ENCODE data around the gene ANKRD28.

DNA sequence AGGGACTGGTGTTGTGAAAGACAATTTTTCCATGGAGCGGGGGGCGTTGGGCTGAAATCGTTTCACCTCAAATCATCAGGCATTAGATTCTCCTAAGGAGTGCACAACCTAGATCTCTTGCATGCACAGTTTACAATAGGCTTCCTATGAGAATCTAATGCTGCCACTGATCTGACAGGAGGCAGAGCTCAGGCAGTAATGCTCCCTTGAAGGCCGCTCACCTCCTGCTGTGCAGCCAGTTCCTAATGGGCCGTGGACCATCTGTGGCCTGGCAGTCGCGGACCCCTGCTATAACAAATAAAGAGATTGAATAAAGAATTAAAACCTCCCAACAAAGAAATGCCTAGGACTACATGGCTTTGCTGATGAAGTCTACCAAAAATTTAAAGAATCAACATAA, 25.3 kb upstream of the ANKRD28 start:
- TF ChIP-seq CEBPB (IDR thresholded peaks at IDR 0.05; ENCODE audit: low read depth, low read length) (no peak), RFX5 (IDR thresholded peaks at IDR 0.05; ENCODE audit: borderline replicate concordance, low read depth, low read length) (no peak), SP2 (IDR thresholded peaks at IDR 0.05; ENCODE audit: low read length) (no peak), NRF1 (IDR thresholded peaks at IDR 0.05; ENCODE audit: low read depth, low read length) (no peak), FOSL1 (IDR thresholded peaks at IDR 0.05; ENCODE audit: insufficient read depth, low read depth, low read length) (no peak), RXRA (IDR thresholded peaks at IDR 0.05; ENCODE audit: insufficient read depth, low read depth, low read length) (no peak), TAF1 (IDR thresholded peaks at IDR 0.05; ENCODE audit: low read depth, low read length) (no peak), EZH2 (IDR thresholded peaks at IDR 0.05; ENCODE audit: low read depth, low read length, severe bottlenecking) (no peak), ZNF274 (IDR thresholded peaks at IDR 0.05; ENCODE audit: borderline replicate concordance, extremely low read depth, low read length) (no peak), POLR2AphosphoS5 (IDR thresholded peaks at IDR 0.05; ENCODE audit: low read depth, low read length) (no peak)
- TF ChIP-seq, protein P1, sequence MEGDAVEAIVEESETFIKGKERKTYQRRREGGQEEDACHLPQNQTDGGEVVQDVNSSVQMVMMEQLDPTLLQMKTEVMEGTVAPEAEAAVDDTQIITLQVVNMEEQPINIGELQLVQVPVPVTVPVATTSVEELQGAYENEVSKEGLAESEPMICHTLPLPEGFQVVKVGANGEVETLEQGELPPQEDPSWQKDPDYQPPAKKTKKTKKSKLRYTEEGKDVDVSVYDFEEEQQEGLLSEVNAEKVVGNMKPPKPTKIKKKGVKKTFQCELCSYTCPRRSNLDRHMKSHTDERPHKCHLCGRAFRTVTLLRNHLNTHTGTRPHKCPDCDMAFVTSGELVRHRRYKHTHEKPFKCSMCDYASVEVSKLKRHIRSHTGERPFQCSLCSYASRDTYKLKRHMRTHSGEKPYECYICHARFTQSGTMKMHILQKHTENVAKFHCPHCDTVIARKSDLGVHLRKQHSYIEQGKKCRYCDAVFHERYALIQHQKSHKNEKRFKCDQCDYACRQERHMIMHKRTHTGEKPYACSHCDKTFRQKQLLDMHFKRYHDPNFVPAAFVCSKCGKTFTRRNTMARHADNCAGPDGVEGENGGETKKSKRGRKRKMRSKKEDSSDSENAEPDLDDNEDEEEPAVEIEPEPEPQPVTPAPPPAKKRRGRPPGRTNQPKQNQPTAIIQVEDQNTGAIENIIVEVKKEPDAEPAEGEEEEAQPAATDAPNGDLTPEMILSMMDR (IDR thresholded peaks at IDR 0.05; ENCODE audit: control extremely low read depth in 1 of 3, insufficient read depth in 1 of 3, low read depth in 1 of 3, low read length in 3 of 3) = no peak
